HG03135 (cell line): ENCODE measurements around the gene FRAT1.

Experiments used
- ATAC-seq: cut with Tn5 transposase; IDR thresholded peaks from one replicate; pipeline ENCODE4 v1.9.1; 2021; ENCODE audit warnings: mild to moderate bottlenecking, moderate library complexity; ENCODE audit not compliant: unreplicated experiment

Gene FRAT1

DNA sequence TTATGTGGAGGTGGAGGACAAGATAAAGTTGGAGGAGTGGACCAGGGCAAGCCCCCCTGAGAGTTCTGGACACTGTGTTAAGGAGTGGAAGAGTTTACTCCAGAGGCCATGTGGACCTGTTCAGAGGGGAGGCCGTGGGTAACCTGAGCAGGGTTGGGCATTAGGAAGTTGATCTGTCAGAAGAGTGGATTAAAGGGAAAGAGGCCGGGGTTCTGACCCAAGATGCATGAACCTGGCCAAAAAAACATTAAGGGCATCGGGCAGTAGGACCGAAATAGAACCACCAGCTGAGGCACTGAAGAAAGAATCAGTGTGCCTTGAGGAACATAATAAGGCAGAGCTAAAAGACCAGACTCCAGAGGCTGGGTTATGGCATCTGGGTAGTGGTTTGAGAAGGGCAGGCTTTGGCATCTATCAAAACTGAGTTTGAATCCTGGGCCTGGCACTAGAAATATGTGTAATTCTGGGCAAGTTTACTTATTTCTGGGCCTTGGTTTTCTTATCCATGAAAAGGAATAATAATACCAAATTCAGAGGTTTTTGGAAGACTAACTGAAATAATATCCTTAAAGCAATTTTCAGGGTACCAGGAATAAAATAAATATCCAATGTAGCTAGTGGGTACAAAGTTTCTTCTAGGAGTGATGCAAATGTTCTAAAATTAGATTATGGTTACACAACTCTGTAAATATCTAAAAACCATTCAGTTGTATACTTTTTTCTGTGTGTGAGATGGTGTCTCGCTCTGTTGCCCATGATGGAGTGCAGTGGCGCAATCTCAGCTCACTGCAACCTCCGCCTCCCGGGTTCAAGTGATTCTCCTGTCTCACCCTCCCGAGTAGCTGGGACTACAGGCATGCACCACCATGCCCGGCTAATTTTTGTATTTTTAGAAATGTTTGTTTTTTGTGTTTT lies 10.9 kb upstream of the FRAT1 start:
- no peak for ATAC-seq

DNA sequence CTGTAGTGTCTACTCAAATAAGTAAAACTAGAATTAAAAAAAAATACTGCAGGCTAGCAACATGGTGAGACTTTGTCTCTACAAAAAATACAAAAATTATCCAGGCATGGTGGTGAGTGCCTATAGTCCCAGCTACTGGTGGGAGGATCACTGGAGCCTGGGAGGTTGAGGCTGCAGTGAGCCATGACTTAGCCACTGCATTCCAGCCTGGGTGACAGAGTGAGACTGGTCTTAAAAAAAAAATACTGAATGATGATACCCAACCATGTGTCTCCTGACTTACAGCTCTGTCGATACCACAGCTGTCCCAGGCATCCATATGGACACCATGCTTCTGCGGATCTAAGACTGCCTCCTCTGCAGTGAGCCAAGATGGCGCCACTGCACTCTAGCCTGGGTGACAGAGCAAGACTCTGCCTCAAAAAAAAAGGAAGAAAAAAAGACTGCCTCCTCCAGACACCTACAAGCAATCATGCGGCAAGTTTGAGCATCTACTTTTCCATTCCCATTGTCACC lies 7.9 kb upstream of the FRAT1 start:
- ATAC-seq, result no peak

GRCh38 chr10:97312897-97313296 lies 6.2 kb upstream of the FRAT1 start:
- ATAC-seq, result no peak

GRCh38 chr10:97314671-97315070 lies 4.4 kb upstream of the FRAT1 start:
- no peak for ATAC-seq

DNA sequence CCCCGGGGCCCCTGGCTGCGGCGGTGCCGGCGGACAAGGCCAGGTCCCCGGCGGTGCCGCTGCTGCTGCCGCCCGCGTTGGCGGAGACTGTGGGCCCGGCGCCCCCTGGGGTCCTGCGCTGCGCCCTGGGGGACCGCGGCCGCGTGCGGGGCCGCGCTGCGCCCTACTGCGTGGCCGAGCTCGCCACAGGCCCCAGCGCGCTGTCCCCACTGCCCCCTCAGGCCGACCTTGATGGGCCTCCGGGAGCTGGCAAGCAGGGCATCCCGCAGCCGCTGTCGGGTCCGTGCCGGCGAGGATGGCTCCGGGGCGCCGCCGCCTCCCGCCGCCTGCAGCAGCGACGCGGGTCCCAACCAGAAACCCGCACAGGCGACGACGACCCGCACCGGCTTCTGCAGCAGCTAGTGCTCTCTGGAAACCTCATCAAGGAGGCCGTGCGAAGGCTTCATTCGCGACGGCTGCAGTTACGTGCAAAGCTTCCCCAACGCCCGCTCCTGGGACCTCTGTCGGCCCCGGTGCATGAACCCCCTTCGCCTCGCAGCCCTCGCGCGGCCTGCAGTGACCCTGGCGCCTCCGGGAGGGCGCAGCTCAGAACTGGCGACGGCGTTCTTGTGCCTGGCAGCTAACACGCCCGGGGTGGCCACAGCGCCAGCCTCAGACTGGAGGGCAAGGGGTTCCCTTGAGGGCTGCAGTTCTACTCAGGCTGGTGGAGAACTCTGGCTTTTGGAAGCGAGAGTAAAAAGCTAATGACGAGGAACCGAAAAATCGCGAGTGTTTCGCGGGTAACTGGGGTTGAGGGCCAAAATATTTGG lies 804 bp downstream of the FRAT1 start:
- peak; percentile 40 for ATAC-seq

DNA sequence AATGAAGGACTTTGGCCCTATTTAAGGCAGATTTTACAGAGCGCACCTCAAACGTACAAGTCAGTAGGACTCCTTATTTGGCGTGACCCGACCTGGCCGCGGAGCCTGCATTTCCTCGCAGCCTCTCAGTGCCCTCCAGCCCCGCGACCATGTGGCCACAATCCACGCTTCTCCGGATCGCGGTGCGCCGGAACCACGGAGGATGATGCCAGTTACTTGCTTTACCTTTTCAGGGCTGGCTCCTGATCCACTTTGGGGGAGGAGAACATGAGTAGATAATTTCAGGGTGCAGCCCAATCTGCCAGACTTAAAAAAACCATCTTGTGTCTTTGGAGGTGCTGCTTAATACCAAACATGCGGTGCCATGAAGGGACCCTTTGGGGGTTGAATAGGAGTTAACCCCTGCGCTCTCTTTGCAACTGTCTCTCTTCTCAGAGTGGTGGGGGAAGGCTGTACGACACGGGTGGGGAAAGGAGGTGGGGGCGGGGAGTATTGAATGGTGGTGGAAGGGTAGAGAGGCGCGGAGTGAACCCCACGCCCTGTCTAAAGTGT lies 1.5 kb downstream of the FRAT1 start:
- no peak for ATAC-seq

DNA sequence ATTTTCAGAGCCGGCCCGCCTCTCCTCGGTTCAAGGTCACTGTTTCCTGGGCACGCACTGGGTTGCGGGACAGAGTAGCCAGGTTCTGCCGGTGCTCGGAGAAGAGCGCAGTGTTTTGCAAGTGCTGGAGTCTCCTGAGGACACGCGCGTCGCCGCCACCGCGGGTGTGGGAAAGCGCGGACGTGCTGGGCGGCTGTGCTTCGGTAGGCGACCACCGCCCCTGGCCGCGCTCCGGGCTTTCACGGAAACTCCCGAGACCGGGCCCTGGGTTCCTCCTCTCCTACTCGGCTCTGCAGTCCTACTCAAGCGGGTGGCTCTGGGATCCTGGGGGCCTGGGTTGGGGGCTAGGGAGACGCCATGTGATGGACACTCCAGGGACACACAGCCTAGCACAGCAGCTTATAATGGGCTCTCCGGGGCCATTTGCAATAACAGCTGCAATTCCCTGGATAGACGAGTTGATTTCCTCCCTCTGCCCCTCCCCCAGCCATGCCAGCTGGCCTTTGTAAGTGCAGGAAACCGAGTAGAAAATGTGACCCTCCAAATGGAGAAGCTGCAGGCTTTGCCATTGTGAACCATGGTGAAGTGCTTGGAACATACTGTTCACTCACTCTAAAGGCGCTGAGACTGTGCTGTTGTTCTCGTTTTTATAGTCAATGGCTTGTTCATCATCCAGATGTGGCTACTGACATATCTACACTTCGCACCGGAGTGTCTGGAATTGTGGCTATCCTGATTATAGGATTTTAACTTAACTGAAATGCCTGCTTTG lies 2.1 kb downstream of the FRAT1 start:
- ATAC-seq, result no peak

DNA sequence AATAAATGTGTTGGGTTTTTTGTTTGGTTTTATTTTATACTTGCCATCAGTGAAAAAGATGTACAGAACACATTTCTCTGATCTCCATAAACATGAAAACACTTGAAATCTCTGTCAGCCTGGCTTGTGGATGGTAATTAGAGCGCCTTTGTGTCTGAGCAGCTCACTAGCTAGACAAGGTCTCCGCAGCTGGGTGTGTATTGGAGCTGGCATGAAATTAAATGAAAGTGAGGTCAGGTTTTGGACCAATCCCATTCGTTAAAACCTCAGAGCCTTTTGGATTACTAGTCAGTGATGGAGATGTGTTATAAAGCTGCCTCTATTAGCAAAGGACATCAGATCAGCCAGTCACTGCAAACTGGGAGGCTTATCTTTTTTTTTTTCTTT lies 2.7 kb downstream of the FRAT1 start:
- no peak for ATAC-seq

DNA sequence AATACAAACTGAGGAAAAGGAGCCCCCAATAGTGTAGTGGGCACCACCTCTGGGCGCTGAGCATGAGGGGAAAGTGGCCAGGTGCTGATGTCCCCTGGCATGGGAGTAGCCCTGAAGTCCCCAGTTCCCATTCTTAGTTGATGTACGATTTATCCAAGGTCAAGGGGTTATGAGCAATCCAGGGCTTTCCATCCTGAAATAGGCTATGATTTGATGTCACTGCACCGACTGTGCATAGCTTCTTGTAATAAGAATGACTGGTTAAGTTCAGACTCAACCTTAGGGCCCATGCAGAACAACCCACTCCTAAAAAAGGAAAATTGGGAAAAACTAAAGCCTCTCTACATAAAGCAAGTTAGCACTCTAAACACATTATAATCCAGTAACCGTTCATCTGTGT lies 4.4 kb downstream of the FRAT1 start:
- no peak for ATAC-seq

DNA sequence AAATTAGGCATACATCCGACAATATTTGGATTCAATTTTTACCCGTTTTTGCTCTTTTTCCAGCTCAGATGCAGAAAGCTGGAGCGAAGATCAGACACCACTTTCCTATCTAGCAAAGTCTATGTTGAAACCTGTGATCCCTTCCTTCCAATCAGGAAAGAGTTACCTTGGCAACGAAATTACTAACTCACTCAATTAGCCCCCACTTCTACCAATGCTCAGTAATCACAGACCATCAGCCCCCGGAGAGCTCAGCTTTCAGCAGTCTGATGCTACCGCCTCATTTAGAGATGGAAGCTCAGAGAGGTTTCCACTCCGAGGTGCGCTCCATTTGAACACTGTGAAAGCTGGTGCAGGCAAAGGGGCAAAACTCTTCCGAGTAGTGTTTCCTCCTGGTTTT lies 6.7 kb downstream of the FRAT1 start:
- ATAC-seq, result no peak

GRCh38 chr10:97327348-97328294 lies 8.6 kb downstream of the FRAT1 start:
- ATAC-seq, result no peak

- no peak for ATAC-seq
Observed at GRCh38 chr10:97328646-97329453, 9.8 kb downstream of the FRAT1 start.

- ATAC-seq, result no peak
Observed at GRCh38 chr10:97329766-97330165, 10.7 kb downstream of the FRAT1 start.

DNA sequence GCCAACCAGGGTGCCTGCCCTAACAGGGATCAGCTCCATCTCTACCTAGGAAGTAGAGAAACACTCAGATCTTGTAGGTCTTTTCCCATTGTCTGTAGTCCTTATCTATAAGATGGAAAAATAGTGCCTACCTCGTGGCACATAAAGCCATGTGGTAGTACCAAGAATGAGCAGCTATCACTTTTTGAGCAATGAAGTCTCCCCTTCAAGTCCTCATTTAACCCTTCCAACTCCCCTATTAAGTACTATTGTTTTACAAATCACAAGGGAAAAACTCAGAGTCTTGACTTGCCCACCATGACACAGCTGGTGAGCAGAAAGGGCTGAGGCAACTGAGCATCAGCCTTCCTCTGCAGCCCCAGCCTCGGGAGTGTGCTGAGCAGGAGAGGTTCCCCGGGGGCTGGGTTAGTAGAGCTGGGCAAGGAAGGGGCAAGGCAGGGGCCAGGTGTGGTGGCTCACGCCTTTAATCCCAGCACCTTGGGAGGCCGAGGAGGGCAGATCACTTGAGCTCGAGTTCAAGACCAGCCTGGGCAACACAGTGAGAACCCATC lies 12.2 kb downstream of the FRAT1 start:
- ATAC-seq, result no peak

- ATAC-seq, result no peak
Observed at GRCh38 chr10:97332591-97333350, 13.7 kb downstream of the FRAT1 start.

DNA sequence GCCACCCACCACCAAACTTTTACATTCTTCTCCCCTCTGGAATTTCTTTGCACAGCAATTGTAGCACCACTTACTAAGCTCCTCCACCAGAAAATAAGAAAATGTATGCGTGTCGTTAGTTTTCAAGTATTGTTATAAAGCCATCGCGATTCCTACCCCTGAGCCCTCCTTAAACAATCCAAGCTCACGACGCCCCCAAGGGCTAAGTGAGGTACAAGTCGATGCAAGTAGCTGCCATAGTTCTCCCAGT lies 14.2 kb downstream of the FRAT1 start:
- no peak for ATAC-seq

DNA sequence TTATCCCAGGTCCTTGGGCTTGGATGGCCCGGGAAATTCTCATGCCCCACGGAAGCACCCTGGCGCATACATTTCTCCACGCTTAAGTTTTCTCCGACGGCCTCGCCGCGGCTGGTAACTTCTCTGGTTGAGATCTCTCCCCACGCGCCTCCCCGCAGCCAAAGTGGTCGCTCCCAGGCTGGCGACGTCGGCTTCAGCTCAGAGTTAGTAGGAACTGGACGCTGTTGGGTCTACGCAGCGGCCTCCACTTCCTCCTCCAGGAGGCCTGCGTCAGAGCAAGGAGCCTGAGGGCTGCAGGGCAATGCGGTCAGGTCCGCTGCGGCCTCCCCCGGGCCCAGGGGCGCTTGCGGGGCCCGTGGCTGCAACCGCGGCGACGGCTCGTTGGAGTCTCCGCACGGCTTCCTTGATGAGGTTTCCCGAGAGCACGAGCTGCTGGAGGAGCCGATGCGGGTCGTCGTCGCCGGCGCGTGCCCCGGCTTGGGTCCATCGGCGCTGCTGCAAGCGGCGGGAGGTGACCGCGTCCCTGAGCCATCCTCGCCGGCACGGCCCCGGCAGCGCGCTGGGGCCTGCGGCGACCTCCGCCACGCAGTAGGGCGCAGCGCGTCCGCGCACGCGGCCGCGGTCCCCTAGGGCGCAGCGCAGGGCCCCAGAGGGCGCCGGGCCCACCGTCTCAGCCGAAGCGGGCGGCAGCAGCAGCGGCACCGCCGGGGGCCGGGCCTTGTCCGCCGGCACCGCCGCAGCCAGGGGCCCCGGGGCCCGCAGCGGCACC lies 14.7 kb downstream of the FRAT1 start:
- peak; percentile 6 for ATAC-seq
